Stimulated activated CD8-positive, alpha-beta memory T cell treated with anti-CD3 and anti-CD28 coated beads, Interleukin-15, amount 100 ng/mL, for 24 hours (primary cell): ENCODE measurements around the gene PDE8B.

Experiments used
- DNase-seq: peaks from one replicate; pipeline ENCODE4 v3.0.0-alpha.2; 2020; ENCODE audit warnings: low read depth

Gene PDE8B

GRCh38 chr5:77230727-77231470 is 20.4 kb downstream of the PDE8B start:
- no peak for DNase-seq

DNA sequence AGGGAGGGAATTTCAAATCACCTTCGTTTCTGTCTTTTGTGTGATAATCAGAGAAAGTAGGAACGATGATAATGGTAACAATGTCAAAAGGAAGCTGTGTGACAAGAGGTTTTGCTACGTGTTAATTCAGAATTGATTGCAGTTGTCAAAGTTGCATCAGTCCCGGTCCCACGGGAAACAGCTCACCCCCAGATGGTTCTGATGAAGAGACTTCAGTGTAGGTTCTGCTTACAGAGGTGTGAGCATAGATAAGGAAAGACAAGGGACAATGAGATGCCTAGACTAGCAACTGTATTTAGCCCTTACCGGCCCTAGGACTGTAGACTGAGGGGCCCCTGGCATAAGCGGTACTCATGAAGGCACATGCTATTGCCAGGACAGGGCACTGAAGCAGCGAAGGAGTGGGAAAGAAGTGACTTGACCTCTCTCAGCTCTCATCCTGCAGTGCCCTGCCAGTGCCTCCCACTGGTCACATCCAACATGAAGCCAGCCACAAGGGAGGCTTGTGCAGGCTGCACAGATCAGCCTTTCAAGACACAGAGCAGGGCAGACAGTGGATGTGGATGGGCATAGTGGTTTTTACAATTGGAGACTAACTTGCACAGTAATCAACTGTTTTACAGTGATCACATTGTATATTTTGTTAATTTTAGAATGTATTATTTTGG is 21.1 kb downstream of the PDE8B start:
- no peak for DNase-seq

DNA sequence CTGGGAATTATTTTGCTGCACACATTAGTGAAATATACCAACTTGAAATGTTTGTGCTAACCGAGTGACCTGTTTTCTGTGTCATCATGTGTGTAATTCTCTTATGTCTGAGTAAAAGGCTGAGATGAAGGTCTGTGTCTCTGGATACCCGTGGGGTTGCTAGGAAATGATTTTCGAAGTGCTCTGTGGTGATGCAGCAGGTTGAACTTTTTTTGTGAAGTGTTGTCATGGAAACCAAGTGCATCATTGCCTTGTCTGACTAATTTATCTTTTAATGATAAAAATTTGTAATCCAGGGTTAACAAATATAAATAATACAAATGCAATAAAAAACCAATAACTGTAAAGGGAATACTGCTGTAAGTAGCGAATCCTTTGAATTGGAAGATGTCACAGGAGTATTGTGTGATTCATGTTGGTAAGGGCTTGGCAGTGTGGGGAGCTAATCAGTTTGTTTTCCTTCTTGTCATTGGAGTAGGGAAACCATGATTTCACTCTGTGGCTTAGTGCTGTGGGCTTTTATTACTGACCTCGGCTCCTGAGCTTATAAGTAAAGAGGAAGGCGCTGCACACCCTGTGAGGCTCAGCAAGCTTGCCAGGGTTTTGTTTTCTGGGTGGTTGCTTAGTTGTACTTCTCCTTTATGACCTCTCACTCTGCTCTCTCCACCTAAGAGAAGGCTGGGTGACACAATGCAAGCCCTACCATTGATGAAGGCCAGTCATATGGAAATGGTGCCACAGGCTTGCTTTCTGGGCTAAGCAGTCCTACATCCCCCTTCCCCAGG is 22.3 kb downstream of the PDE8B start:
- DNase-seq, result no peak

DNA sequence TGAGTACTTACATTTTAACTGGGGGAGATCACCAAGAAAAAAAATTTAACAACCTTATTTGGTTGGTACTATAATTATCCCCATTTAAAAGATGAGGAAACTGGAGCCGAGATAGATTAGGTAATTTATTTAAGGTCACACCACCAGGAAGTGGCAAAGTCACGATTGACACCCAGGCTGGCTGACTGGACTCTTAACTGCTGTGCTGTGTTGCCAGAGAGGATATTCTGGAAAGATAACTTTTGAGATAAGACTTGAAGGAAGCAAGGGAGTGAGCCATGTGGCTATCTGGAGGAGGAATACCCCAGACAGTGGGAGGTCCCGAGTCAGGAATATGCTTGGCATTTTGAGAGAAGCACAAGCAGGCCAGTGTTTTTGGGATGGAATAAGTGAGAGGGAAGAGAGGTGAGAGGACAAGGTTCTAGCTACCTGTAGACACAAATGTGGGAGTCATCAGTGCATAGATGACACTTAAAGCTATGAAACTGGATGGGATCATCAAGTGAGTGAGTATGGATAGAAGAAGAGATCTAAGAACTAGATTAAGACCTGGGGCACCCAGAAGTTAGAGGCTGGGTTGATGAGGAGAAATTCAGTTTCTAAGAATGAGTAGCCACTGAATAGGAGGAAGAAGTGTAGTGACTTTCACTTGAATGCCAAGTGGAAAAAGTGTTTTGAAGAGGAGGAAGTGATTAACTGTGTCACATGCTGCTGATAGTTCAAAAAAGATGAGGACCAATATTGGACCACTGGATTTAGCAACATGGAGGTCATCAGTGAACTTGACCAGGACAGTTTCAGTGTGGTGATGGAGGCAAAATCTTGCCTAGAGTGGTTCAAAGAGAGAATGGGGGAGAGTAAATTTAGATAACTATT is 25.6 kb downstream of the PDE8B start:
- no peak for DNase-seq

- no peak for DNase-seq
Observed at GRCh38 chr5:77239126-77239741, 28.8 kb downstream of the PDE8B start.

DNA sequence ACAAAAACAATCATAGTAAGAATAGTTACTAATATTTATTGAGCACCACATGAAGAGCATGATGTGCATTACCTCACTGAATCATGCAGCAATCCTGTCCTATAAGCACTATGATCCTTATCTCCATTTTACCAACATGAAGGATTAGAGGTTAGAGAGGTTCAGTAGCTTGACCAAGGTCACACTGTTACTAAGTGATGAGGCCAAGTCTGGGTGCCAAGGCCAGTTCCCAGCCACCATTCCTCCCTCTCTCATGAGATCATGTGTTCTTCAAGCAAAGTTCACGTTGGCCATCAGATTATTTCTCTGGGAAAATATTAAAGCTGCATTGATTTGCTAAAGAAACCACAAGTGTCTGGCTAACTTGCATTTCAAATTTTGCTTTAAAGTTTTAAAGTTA is 31.0 kb downstream of the PDE8B start:
- no peak for DNase-seq

DNA sequence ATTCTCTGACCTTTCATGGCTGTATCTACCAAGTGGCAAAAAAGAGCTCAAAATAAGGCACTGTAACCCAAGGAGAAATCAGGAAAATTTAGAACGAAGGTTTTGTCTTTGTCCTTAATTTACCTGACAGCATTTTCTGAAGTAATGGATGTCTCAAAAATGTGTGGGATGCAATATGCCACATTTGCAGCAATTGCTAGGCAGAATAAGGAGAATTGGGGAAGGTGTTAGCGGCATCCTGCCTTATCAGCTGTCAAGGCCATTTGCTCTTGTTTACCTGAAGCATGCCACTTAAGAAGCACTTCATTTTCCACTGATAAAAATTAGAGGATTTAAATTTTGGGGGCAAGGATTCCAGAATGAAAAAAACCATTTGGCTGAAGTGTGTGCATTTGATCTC is 39.0 kb downstream of the PDE8B start:
- DNase-seq, result no peak

DNA sequence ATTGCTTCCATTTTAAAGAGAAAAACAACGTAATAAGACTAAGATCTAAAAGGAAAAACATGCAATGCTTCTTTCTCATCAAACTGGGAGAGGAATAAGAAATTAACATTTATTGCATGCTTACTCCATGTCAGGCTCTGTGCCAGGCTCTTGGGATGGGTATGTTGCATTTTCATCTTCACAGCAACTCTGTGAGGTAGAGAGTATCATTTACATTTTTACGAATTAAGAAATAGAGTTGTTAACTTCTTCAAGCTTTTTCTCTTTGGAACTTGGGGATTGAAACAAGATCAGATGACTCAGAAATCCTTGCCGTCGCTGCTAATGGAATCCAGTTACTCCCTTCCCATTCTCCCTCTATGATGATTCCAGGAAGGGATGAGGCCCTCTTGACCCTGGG is 39.5 kb downstream of the PDE8B start:
- no peak for DNase-seq

- DNase-seq, result no peak
Observed at GRCh38 chr5:77251921-77252320, 41.4 kb downstream of the PDE8B start.

- no peak for DNase-seq
Observed at GRCh38 chr5:77255617-77256016, 45.1 kb downstream of the PDE8B start.

DNA sequence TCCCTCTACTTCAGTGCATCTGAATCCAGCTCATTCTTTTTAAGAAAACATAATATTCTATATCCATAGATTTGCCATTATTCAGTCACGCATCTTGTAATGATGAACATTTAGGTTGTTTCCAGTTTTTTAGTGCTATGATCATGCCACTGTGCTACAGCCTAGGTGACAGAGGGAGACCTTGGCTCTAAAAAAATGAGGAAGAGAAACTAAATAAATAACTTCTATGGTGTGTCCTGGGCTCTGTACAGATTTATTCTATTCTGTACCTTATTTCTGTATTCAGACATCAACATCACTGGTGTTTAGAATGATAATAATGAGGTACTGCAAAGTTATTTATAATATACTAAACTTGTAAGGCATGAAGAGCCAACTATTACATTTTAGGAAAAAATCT is 45.9 kb downstream of the PDE8B start:
- DNase-seq, result no peak

DNA sequence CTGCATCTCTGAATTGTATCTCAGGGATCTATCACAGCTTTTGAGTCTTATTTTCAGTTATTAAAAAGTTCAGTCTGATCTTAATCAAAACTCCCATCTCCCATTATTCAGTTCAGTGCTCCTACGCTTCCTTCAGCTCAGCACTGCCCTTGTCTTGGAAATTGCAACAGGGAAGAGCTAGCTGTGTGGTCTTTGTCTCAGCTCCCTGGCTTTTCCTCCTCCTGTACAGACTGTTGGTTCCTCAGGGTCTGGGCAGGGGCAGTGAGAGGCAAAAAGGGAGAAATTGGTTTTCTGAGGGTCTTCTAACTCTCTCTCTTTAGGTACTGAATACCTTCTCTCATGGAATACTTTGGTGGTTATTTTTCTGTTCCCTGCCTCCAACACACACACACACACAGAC is 48.2 kb downstream of the PDE8B start:
- no peak for DNase-seq

DNA sequence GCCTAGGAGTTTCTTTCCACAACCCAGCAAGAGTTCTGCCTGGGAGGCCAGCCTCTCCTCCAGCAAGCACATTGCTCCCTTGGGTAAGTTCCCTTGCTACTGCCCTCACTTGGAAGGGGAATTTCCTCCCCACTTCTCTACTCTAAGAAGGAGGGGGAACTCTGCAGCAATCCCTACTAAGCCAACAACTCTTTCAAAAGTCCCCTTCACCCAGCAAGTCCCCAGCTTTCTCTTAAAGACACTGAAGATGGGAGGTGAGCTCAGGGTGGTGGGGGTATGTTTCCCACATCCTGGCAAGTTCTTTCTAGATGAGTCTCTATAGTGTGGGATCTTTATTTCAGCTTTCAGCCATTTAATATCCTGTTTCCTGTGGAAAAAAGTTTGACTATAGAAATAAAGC is 49.0 kb downstream of the PDE8B start:
- no peak for DNase-seq

DNA sequence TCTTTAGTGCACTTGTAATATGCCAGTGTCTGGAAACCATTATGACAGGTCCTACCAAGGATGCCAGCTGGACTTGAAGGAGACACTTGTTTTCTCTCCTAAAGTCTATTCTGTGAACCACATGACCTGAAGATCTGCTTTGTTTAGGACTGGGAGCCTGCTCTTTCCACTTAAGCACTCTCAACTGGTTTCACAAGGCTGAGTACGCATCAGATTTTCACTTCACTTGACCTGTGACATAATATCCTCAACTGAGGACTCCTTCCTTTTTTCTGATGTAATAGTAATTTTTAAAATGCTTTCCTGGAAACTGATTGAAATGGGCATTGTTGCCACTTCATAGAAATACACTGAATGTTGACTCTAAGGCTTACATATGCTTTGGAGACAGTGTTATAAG is 52.2 kb downstream of the PDE8B start:
- no peak for DNase-seq

DNA sequence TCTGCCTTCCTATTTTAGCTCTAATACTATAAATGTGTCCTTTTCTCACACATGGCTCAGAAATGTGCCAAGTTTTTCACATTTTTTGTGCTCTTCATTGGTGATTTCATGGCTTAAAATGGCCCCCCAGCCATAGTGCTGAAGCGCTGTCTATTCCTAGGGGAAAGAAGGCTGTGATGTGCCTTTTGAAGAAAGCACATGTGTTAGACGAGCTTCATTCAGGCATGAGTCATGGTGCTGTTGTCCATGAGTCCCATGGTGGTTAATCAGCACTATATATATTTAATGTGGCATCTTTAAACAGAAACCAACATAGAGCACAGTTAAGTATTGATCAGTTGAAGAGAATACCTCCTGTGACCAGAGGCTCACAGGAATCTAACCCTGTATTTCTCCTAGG is 55.8 kb downstream of the PDE8B start:
- DNase-seq, result no peak

GRCh38 chr5:77267496-77267895 is 57.0 kb downstream of the PDE8B start:
- DNase-seq, result no peak

DNA sequence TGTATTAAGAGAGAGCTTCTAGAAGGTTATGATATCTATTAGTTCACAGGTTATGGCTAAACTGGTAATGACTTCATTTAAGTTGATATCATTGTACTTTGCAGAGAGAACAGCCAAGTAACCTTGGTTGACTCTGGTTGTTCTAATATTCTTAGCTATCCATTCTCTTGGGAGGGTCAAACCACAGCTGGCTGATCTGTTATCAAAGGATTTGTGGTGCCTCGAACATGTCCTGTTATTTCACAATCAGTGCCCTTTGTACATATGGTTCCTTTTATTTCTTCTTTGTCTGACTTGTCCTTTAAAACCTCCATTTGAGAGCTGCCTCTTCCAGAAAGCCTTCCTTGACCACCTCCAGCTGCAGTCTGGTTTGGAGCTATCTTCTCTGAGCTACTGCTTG is 61.7 kb downstream of the PDE8B start:
- no peak for DNase-seq

DNA sequence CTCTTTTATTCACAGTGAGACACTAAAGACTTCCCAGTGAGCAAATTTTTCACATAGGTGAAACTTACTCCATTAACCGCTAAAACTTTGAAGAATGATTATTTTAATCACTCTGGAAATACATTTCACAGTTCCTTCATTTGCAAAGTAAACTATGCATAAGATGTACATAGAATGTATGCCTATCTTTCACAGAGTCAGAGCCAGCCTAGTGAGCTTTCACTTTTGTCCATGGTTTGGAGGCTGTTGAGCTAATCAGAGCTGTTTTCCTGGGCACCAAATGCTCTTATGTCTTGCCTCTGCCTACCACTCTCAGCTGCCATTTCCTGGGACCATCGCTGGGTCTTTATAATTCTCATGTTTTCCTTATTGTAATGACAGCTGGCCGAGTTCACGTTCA is 67.3 kb downstream of the PDE8B start:
- no peak for DNase-seq

DNA sequence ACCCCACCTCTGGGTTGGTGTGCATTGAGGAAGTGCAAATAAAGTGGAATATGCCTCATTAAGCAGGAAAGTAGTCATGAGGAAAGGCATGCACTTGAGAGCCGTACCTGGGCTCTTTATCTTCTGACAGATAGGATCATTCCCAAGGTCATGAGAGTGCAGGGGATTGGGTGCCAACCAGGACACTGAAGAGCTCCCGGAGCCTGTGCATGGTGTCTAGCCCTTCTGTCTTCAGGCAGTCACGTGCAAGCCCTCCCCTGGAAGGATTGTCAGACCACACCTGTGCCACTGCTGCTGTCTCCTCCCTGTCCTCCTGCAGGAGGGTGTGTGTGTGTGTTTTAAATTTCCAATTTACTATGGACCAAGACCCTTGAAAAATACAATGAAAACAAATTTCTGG is 69.6 kb downstream of the PDE8B start:
- DNase-seq, result no peak

- DNase-seq, result no peak
Observed at GRCh38 chr5:77281969-77282336, 71.5 kb downstream of the PDE8B start.

DNA sequence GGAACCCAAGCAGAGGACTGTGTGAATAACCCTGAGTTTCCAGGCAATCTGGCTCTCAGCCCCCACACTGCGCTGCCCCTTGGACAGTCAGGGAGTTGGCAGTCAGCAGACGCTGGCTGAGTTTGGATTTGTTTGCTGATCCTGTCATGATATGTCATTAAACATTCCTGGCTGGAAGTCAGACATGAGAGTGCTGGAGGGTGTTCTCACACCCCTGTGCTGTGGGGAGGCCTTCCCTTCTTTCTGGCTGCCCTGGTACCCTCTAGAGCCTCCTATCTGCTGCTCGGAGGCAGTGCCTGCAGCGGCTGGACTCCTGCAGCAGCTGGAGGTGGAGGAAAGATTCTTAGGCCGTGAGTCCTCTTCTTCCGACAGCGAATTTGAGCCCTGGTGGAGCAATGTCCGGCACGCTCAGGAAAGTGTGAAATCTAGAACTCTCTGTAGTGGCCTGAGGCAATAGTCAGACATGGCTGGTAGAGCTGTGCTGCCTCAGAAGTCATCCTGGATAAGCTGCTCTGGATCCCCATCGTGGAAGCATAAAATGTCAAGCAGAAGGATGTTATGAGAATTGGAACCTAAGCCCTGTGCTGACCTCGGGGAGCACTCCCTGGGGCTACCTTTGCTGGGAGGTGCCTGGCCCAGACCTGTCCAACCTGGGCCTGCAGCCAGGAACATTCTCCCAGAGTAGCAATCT is 72.0 kb downstream of the PDE8B start:
- no peak for DNase-seq
